Measurements from ENCODE around the gene ABCG1. TPM values are rescaled to one million over a fixed set of nuclear protein-coding genes. Genes with fewer than 3 reads are reported as not detected.

Gene ABCG1
- total and polyA plus RNA-seq, 2 of the 4 experiments (the other 2 are of a cell fraction) = 0.19 to 0.36 TPM

GRCh38 chr21:42315296-42315891 is 96.5 kb downstream of the ABCG1 start, which contains the start of gene TFF3:
Gene TFF3, minus strand, starts transcription at chr21:42315409. Its CDS starts 35 bp downstream, at chr21:42315374.
- Histone ChIP-seq H4K91ac (ENCODE audit: insufficient read depth, low read depth, low read length) (no peak within 1 kb of the TSS), H3K56ac (ENCODE audit: extremely low read depth, insufficient read depth, low read length) (no peak within 1 kb of the TSS), H2AFZ (replicated peaks; ENCODE audit: low read length, poor library complexity) (peak within 1 kb of the TSS; percentile 56), H3K9me3 (ENCODE audit: control insufficient read depth, insufficient read depth, low read length) (no peaks in the 10 kb centered on the region), H2AK5ac (ENCODE audit: low read depth, low read length) (no peak within 1 kb of the TSS), H3K23ac (ENCODE audit: low read depth, low read length) (no peak within 1 kb of the TSS), H2BK15ac (ENCODE audit: low read depth, low read length) (no peak within 1 kb of the TSS), H3K14ac (replicated peaks; ENCODE audit: low read depth, low read length) (no peak within 1 kb of the TSS), H3K9ac (ENCODE audit: low read depth, low read length) (no peak within 1 kb of the TSS), H3K27ac (ENCODE audit: insufficient read depth, low read length) (no peak within 1 kb of the TSS), H2AK9ac (replicated peaks; ENCODE audit: low read depth, low read length, poor library complexity) (peak within 1 kb of the TSS; percentile 48), H2BK120ac (ENCODE audit: low read depth, low read length) (no peak within 1 kb of the TSS), H3K27me3 (ENCODE audit: control insufficient read depth, insufficient read depth, low read length) (peaks cover 47% of the 10 kb centered on the region), H3K79me1 (ENCODE audit: low read depth in 1 of 2, low read length in 2 of 2) (no peaks in the 10 kb centered on the region), H3K4me1 (ENCODE audit: control insufficient read depth, insufficient read depth, low read length) (no peaks in the 10 kb centered on the region), H3K4ac (ENCODE audit: low read depth, low read length) (no peak within 1 kb of the TSS), H4K5ac (ENCODE audit: low read depth, low read length) (no peak within 1 kb of the TSS), H3K36me3 (ENCODE audit: control insufficient read depth, insufficient read depth, low read length) (no peaks in the 10 kb centered on the region), H3K18ac (ENCODE audit: low read depth, low read length) (no peak within 1 kb of the TSS), H4K8ac (ENCODE audit: low read depth in 2 of 2, low read length in 2 of 2) (no peak within 1 kb of the TSS), H3K4me3 (ENCODE audit: insufficient read depth, low read depth, low read length) (no peak within 1 kb of the TSS), H3K9me1 (ENCODE audit: insufficient read depth, low read length) (no peaks in the 10 kb centered on the region), H2BK5ac (ENCODE audit: low read depth, low read length, poor library complexity, severe bottlenecking) (no peak within 1 kb of the TSS), H2BK20ac (ENCODE audit: low read depth, low read length) (no peak within 1 kb of the TSS), H3K4me2 (ENCODE audit: low read depth, low read length) (no peak within 1 kb of the TSS), H4K20me1 (ENCODE audit: insufficient read depth, low read length) (no peaks in the 10 kb centered on the region; the same call in 1 of the 2 replicates)
- in situ Hi-C loops (cut with MboI; ENCODE audit: low sequenced_read_pairs) = no loop called here
- intact Hi-C loops (cut with micrococcal nuclease) = no loop called here
- WGBS, 2 experiments (ENCODE audit: extremely low coverage in 2 of 2, insufficient read length in 1 of 2) = no CpG with 5 or more reads among the region's 15 CpGs
- dilution Hi-C loops (cut with HindIII; ENCODE audit: low sequenced_read_pairs, unreplicated experiment) = no loop called here
- ChIA-PET CTCF (no interaction called here), POLR2A (ENCODE audit: unreplicated experiment) (no interaction called here)
- no TSS peak for BruUV-seq (replicated peaks)
- TF ChIP-seq CHD1 (IDR thresholded peaks at IDR 0.05; ENCODE audit: low read depth, low read length) = no peak
- TF ChIP-seq FOS (IDR thresholded peaks at IDR 0.05; ENCODE audit: low read depth, low read length) = no peak
- TF ChIP-seq MAZ (IDR thresholded peaks at IDR 0.05; ENCODE audit: borderline replicate concordance, low read depth, low read length) = no peak
- no peak for TF ChIP-seq CEBPB (IDR thresholded peaks at IDR 0.05; ENCODE audit: low read depth, low read length)
- TF ChIP-seq RAD21 (IDR thresholded peaks at IDR 0.05; ENCODE audit: low read length) = no peak
- no peak for TF ChIP-seq BHLHE40 (IDR thresholded peaks at IDR 0.05; ENCODE audit: low read depth, low read length)
- TF ChIP-seq MAFK (IDR thresholded peaks at IDR 0.05; ENCODE audit: low read depth, low read length) = no peak
- no peak for TF ChIP-seq USF2 (IDR thresholded peaks at IDR 0.05; ENCODE audit: low read depth, low read length)
- TF ChIP-seq RFX5 (IDR thresholded peaks at IDR 0.05; ENCODE audit: low read depth, low read length) = no peak
- TF ChIP-seq SMC3 (IDR thresholded peaks at IDR 0.05; ENCODE audit: low read depth, low read length) = no peak
- no peak for TF ChIP-seq POLR2A (IDR thresholded peaks at IDR 0.05; ENCODE audit: low read depth, low read length)
- TF ChIP-seq ELK1 (IDR thresholded peaks at IDR 0.05; ENCODE audit: borderline replicate concordance, low read depth, low read length) = no peak
- TF ChIP-seq MXI1 (IDR thresholded peaks at IDR 0.05; ENCODE audit: borderline replicate concordance, low read depth, low read length) = no peak
- TF ChIP-seq CTCF (conservative IDR thresholded peaks at IDR 0.05; ENCODE audit: low read depth, low read length) = no peak
- no peak for TF ChIP-seq NFE2L2 (IDR thresholded peaks at IDR 0.05; ENCODE audit: low read depth, low read length)
- no peak for TF ChIP-seq RCOR1 (IDR thresholded peaks at IDR 0.05; ENCODE audit: insufficient replicate concordance, low read length)
- DNase-seq (no peak), ATAC-seq (ENCODE audit: low read depth) (no peak)
